ENCODE results near the gene NUP210.

NUP210 gene

DNA sequence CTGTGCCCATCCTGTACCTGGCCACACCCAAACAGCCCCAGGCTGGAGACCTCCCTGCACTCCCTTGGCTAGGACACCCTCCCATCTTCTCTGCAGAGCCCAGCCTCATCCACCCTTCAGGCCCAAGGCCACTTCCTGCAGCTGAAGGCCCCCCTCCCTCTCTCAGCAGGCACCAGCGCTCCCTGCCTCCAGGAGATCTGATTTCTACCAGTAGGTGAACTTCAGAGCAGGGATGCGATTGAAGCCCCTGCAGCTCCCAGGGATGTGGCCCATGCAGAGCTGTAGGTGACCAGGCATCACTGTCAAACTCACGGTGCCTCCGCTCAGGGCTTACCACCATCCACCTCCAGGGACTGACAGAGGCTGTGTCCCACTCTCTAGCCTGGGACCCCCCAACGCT lies 96.3 kb downstream of the NUP210 start:
- no peak for DNase-seq (ENCODE audit: low read depth)

DNA sequence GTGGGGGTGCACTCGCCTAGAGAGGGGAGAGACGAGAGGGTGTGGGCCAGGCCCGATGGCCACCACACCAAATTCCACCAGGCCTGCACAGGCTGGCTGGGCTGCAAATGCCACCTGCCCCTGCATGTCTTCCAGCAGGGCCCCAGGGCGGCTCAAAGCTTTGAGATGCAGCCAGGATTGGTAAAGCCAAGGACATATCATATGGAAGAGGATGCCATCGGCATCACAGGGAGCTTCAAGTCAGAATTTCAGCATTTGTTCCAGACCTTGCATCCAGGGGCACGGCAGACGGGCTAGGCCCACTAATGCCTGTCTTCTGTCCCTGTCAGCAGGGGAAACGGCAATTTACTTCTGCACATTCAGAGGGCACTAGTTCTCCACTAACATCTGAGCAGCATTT lies 97.8 kb downstream of the NUP210 start:
- no peak for DNase-seq (ENCODE audit: low read depth)

DNA sequence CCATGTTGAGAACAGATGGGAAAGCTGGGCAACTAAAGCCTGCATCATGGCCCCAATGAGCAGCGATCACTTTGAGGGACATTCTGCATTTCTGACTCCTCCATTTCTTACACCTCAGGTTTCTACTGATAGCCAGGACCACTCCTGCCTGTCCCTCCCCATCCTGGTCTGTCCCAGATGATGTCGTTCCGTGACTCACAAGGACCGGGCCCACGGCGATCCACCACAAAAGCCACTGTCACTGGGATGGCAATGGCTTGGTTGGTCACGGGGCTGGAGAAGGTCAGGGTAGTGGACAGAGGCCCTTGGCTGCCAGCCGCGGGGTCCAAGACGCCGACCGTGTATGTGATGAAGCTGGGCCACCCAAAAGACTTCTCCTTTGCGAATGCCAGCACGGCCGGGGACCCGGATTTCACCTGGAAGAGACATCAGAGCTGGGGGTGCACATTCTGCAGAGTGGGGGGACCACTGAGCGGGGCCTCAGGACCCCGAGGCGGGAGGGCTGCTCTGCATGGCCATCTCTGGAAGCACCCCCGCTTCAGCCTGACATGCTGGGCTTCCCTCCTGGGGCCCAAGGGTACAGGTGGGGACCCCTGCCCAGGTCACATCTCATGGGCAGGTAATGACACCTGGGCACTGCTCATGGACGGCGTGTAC lies 100.4 kb downstream of the NUP210 start:
- no peak for DNase-seq (ENCODE audit: low read depth)

DNA sequence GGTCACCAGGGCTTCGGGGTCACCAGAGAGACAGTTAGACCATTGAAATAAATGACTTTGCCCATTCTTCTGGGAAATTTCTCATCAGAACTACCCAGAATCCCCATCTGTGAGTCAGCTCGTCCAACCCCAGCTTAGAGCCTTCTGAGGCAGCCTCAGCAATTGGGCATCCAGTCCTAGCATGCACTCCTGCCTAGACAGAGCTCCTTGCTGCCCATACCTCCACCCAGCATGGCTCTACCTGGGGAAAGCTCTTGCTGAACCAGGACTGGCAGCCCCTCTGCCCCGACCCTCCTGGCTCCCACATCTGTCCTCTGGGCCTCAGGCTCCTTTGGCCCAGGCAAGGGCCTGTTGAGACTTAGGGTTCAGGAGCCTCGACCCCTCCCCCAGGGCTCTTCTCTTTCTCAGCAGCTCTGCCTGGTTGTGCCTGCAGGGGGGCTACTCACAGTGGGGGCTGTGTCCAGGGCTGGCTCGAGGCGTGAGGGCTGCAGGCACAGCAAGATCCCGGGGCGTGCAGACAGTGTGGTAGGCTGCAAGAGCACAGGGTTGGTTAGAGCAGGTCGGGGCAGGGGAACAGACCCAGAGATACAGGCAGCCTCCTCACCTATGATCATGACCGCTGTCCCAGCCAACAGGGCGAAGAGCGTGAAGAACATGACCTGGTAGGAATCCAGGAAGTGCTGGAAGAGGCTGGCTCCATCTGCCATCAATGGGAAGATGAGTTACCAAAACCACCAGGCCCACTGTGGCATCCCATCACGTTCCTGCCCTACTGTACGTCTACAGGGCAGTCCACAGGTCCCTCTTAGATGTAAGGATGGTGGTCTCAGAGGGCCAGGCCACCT lies 101.3 kb downstream of the NUP210 start:
- no peak for DNase-seq (ENCODE audit: low read depth)

DNA sequence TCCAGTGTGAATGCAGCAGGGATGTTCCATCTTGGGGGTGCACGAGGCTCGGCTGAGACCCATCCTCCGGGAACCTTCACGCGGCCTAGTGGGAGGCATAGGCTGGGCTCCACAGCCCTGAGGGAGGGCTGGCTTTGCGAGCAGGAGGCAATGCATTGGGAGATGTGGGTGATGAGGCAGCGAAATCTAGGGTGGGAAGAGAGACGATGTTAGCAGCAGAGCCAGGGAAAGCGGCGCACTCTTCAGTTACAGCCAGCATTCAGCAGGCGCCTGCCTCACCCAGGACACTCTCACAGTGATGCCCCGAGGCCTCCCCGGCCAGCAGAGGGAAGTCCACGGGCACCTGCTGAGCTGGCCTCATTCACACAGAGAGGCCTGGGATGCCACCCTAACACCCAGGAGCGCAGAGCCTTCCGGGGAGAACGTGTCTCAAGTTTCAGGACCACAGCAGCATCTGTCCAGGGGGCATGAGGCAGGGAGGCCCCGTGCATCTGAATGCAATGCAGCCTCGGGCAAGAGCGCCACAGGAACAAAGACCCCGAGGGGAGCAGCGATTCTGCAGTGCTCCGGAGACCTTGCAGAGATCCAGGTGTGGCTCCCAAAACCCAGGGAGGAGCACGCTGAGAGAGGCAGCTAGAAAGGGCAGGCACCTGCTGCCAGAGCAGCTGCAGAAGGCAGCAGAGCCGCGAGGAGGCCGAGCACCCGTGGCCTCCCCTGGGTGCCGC lies 102.4 kb downstream of the NUP210 start:
- no peak for DNase-seq (ENCODE audit: low read depth)

DNA sequence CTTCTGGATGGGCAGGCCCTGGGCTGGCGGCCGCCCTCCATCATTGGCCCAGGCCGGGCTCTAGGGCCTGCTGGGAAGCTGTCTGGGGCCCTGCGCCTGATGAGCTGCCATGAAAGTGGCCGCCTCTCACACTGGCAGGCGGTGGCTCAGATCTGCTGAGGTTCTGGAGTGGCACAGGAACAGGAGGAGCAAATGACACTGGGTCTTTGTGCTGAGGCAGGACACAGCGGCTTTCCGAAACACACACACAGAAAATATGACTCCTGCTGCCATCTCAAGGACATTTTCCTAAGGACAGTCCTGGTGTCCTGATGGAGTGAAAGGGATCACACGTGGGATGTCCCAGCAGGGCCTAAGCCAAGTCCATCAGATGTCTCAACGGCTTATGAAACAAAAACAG lies 103.5 kb downstream of the NUP210 start:
- DNase-seq (ENCODE audit: low read depth), result no peak

DNA sequence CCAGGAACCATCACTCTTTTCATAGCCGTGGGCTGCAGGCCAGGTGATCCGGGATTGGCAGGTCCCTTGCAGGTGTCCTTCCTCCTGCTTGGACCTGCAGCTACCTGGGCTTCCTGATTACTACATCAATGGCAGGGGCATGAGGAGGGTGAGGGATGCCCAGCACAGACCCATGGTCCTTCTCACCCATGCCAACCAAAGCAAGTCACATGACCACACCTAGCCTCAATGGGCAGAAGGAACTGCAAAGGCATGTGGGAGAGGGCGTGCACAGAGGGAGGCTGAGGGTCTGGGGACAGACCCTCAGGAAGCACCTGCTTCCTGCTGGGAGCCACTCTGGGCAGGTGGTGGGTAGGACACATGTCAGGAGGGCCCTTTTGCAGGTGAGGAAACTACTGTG lies 105.2 kb downstream of the NUP210 start:
- DNase-seq (ENCODE audit: low read depth), result no peak

DNA sequence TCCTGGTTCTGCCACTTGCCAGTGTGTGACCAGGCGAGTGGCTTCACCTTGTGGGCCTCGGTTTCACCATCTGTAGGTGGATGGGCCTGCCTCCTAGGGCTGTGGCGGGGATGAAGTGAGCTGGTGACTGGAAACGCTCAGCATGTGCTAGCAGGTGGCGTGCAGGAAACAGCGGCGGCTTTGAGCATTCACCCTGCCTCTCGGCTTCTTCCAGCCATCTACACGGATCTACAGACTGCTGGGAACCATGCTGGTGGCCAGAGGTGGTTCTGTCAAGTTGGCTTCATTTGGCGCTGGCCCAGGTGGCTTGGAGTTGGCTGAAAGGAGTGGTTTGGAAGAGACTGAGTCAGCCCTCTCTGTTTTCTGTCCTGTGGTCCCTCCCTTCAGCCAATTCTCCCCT lies 106.3 kb downstream of the NUP210 start:
- no peak for DNase-seq (ENCODE audit: low read depth)

DNA sequence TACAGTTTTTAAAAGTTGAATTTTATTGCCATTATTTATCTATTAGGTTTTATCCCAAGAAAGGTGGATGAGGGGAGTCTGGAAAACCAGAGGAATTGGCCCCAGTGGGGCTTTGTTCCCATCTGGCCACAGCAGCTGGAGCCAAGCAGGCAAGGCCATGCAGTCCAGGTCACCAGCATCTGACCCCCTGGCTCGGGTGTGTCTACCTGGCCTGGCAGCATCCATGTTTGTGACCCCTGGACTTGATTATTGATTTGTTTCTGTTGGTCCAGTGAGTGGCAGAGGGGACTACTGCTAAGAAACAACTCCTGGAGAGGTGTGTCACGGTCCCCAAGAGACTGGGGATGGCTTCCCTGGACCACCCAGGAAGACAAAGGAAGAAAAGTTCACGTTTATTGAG lies 111.1 kb downstream of the NUP210 start:
- no peak for DNase-seq (ENCODE audit: low read depth)

DNA sequence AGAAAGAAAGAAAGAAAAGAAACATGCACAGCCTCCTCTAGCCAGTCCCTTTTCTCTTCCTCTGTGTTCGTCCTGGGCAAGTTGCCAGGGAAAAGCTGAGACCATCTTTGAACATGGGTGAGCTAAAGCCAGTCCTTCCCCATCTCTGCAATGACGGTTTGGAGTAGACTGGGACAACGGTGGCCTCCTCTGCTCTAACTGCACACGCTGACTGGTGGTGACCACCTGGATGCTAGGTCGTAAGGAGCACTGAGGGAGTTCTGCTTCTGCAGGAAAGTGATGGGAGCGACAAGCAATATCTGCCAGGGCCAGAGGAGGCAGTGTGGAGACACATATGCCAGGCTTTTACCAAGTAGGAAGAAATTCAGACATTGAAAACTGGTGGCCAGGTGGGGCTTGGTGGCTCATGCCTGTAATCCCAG lies 111.7 kb downstream of the NUP210 start:
- no peak for DNase-seq (ENCODE audit: low read depth)

DNA sequence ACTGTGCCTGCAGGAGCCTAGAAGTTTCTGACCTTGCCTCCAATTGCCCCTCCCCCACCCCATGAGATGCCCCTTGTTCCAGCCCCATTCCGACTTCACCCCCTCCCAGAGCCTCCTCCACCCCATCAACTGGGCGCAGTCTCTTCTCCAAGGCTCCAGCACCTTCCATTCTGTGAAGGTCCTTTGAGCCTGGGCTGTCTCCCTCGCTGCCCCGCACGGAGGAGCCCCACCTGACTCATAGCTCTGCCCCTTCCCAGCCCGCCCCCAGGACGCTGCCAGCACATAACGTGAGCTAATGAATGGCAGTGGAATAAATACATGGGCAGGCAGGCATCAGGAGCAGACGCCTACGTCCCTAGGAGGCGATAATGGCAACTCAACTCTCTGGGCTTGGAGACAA lies 113.1 kb downstream of the NUP210 start:
- no peak for DNase-seq (ENCODE audit: low read depth)

DNA sequence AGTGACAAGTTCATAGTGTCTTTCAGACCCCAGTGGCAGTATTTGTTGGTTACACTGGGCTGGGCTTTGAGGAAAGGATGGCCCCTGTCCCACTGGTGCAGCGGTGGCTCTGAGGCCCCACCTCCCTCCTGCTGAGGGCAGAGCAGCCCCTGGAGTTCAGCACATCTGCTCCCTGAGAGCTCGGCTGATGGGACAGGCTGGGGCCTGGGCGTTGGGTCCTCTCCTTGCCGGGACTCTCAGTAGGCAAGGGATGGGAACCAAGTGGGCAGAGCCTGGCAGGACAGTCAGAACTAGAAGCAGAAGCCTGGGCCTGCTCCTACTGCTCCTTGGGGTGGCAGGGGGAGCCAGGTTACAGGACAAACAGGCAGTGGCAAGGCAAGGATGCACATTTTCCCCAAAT lies 114.5 kb downstream of the NUP210 start:
- DNase-seq (ENCODE audit: low read depth), result no peak

DNA sequence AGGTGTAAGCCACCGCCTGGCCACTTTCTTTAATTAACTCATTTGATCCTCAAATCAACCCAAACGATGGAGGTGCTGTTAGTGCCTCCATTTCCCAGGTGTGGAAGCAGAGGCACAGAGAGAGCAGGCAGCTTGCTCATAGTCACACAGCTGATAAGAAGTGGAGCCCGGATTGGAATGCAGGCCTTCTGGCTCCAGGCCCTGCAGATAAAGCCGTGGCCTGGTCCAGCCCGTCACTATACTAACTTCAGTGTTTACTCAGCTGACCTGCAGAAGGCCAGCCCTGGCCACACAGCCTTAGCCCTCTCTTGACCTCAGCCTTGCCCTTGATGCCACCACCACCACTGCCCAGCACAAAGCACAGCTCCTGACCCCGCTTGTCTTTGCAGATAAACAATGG lies 116.7 kb downstream of the NUP210 start:
- no peak for DNase-seq (ENCODE audit: low read depth)

DNA sequence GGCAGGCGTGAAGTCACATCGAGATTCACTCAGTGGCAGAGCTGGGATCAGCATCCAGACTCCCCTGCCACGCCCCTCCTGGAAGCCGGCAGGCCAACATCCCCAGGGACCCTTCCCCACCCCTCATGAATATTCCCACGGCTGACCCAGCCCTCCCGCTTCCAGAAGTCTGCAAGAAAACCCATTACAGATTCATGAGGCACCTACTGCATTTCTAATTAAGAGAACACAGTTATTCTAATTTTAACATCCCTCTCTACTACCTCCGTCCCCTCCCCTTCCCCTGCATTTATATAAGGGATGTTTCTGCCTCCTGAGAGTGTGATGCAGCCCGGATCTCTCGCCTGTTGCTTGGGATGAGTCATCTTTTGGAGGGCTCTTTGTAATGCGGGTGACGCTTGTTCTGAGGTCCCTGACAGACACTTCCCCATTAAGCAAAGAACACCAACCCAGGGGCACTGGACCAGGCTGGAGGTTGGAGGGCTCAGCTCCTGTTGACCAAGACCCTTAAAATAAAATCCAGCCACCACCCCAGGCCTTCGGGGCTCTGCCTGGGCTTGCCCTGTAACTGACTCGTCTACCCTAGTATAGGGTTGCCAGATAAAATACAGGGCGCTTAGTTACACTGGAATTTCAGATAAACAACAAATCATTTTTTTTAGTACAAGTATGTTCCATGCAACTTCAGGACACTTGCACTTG lies 118.7 kb downstream of the NUP210 start:
- DNase-seq (ENCODE audit: low read depth), result peak; percentile 14

DNA sequence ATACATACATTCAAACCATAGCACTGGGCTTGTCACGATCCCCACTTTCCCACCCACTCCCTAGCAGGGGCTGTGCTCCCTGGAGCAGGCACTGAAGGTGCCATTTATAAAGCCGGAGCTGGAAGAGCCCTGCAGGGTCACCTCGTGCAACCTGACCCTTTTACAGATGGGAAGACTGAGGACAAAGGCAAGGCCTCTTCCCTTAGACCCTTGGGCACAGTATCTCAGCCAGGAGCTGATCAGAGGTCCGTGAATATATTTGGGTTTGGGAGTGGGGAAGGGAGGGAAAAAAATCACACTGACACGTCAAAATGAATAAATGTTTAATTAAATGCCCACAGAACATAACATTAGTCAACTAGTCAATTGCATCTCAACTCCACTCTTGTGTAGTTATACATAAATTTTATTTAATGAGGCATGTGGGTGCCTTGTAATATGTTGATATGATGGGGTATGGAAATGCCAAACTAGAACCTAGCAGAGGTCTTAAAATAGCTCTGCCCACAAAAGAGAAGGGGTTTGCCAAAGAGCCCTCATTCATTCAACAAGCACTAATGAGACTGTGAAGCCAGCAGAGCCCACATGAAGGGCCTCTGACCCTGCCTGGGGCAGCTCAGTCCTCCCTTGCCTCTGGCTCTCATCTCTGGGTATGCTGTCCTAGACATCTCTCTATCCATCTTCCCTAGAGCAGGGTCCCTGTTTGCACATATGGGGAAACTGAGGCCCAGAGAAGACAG lies 119.4 kb downstream of the NUP210 start:
- no peak for DNase-seq (ENCODE audit: low read depth)

DNA sequence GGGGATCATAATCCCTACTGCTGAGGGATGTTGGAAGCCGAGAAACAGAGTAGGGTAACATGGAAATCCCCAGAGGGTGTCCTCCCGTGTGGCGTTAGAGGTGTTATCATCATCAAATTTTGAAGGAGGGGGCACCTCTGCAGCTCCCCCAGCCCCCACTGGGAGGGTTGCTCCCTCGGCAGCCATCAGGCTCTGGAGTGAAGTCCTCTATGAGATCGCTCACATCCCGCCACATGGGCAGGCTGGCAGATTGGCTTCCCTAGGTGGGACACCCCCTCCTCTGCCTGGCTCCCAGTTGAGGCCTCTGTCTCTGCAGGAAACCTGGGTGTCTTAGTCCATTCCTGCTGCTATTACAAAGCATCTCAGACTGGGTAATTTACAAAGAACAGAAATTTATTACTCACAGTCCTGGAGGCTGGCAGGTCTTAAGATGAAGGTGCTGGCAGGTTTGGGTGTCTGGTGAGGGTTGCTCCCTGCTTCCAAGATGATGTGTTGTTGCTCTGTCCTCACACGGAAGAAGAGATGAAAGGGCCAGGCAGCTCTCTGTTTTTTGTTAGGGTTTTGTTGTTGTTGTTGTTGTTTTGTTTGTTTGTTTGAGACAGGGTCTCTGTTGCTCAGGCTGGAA lies 120.5 kb downstream of the NUP210 start:
- no peak for DNase-seq (ENCODE audit: low read depth)

DNA sequence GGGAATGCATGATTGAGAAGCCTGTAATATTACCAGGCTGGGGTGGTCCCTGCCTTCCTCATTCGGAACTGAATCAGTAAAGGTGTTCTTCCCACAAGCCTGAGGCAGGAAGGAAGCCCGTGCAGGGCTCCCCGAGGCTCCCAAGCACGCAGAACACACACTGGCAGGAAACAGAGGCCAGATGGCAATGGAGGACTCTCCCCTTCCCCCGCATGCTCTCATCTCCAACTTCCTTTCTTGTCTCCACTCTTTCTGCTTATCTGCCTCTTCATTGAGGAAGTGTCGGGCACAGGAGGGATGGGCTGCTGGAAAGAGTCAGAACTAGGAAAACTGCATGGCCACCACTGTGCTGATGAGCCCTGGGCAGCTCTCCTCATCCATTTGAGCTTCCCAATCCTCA lies 123.5 kb downstream of the NUP210 start:
- DNase-seq (ENCODE audit: low read depth), result no peak

DNA sequence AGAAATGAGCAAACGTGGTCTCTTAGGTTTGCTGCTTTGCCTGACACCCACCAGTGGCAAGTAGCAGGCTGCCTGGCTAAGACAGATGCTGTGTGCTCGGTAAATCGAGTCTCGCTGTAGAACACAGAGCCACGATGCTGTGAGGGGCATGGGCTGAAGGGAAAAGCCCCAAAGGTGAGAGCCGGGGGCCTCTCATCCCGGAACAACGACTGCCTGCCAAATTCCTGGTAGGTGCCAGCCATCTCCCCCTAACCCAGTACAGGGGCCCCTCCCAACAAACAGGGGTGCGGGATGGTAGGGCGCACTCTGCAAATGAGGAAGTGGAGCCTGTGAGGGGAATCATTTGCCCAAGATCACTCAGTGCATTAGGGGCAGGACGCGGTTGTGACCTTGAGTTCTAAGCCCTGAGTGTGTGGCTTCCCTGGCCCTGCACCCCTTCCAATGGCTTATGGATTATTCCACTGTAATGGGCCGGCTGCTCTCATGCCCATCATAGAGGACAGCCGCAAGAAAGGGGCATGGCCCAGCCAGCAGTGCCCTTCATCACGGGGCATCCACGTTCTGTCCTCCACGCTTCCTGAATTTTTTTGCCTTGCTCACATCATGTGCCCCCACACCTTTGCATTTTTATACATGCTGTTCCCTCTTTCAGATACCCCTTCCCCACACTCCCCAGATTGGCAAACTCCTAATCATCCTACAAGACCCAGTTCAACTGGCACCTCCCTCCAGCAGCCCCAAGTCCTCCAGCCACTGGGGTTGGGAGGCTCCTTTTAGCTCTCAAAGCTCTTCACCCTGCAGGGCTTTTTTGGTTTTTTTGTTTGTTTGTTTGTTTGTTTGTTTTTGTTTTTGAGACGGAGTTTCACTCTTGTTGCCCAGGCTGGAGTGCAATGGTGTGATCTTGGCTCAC lies 125.4 kb downstream of the NUP210 start:
- DNase-seq (ENCODE audit: low read depth), result no peak

DNA sequence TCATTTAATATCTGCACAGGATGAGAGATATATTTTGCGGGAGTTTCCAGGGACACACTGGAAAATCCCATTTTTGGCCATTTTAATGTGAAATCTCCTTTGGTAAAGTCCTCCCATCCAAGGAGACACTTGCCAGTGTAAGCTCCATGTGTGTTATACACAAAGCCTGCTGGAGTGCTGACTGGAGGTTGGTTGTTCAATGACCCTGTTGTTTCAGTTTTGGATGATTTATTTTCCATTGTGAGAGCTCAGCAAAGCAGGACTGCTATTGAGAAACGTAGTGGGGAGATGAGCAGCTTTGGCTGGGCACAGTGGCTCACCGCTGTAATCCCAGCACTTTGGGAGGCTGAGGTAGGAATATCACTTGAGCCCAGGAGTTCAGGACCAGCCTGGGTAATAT lies 127.7 kb downstream of the NUP210 start:
- no peak for DNase-seq (ENCODE audit: low read depth)

DNA sequence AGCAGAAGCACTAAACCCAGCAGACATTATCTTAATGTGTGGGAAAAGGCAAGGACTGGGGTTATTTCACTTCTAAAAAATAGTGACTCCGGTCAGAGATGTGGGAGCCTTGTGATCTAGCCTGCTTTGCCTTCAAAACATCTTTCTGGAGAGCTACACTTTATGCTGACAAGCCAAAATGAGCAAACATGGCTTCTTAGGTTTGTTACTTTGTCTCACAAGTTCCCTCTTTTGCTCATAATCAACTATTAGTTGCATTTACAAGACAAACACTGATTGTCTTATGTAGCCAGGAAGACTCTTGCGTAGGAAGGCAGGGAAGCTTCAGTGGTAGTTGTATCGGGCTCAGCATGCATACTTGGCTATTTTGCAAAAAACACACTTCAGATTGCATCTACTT lies 129.2 kb downstream of the NUP210 start:
- no peak for DNase-seq (ENCODE audit: low read depth)
